Fibroblast of peridontal ligament (primary cell): ENCODE data around the gene SMAD1.
"Not testable (repeated sequence)": the region's sequence is repeated elsewhere in the genome, so short reads cannot be mapped to it uniquely, and the experiment has no call there.

Source experiments
- DNase-seq: peaks from one replicate; pipeline ENCODE4 v3.0.0-alpha.2; 2010; ENCODE audit errors: extremely low read depth

SMAD1 gene

GRCh38 chr4:145528601-145529000, 46.9 kb downstream of the SMAD1 start:
- DNase-seq: no peak

- no peak for DNase-seq
Measured at GRCh38 chr4:145530189-145530588, 48.5 kb downstream of the SMAD1 start.

DNA sequence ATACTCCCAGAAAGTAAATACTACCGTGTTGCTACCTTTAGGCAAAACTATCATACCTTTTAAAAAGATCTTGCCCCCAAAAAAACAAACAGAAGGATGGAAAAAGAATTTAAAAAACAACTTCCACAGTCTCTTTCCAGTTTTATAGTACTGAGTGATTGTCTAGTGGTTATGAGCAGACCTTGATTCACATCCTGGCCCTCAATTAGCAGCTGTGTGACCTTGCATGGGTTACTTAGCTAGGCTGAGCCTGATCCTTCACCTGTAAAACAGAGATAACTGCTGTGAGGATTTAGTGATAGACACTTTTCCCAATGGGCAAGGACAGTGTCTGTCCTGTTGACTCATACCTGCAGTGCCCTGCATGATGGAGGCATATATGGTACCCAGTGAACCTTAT, 49.0 kb downstream of the SMAD1 start:
- DNase-seq: no peak

GRCh38 chr4:145531223-145531622, 49.6 kb downstream of the SMAD1 start:
- DNase-seq: no peak

GRCh38 chr4:145531859-145532258, 50.2 kb downstream of the SMAD1 start:
- no peak for DNase-seq

DNA sequence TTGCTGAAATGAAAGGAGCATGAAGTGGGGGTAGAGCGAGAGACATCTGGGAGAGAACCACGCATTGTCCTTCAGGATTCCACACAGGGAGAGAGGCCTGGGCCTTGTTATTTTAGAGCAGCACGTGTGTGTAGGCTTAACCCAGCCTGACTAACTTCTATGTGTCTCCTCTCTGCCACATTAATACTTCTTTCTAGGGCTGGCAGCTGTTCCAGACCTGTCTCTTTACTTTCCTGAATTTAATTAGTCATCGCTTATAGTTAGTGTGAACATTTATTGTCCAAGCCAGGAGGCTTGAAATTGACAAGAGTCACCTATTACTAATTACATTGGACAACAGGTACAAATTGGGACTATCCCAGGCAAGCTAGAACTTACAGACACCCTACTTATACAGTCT, 51.3 kb downstream of the SMAD1 start:
- no peak for DNase-seq

DNA sequence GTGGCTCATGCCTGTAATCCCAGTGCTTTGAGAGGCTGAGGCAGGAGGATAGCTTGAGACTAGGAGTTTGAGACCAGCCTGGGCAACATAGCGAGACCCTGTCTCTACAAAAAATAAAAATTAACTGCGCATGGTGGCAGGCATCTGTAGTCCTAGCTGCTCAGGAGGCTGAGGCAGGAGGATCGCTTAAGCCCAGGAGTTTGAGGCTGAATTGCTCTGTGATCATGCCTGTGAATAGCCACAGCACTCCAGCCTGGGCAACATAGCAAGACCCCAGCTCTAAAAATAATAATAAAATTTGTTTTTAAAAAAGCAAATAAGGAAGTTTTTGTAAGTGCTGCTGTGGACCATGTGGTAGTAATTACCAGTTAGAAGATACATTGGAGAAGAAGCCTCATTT, 51.8 kb downstream of the SMAD1 start:
- not testable (repeated sequence) for DNase-seq

GRCh38 chr4:145533961-145534360, 52.3 kb downstream of the SMAD1 start:
- no peak for DNase-seq

- no peak for DNase-seq
Measured at GRCh38 chr4:145535202-145535601, 53.5 kb downstream of the SMAD1 start.

DNA sequence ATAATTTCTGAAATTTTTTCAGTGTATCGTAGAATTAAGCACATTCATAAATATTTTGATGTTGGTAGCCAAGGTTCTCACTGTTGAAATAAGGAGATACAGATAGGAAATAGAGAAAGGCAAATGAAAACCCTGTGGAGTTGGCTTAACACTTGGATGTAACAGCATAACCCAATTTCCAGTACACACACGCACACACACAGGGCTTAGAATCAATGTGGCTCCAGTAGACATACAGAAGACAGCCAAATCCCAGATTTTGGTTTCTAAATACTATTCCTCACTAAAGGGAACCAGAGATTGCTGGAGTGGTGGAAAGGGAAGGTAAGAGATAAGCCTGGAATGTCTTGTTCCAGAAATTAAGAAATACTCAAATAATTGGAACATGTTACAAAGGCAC, 54.4 kb downstream of the SMAD1 start:
- DNase-seq: no peak

DNA sequence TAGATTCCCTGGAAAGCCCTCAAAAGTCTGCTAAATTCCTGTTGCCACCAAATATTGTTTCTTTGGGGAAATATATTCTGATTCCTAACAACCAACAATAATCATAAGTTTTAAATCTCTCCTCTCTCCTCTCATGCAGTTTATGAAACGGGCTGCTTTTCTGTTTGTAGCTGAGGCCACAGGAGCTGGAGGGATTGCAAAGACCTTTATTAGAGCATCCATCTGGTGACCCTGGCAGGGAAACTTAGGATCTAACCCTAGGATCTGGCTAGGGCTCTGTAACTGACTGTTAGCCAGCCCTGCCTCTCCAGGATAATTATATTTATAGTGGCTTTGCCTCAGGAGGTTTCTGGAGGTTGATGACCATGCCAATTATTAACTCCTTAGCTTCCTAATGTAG, 56.9 kb downstream of the SMAD1 start:
- DNase-seq: no peak

DNA sequence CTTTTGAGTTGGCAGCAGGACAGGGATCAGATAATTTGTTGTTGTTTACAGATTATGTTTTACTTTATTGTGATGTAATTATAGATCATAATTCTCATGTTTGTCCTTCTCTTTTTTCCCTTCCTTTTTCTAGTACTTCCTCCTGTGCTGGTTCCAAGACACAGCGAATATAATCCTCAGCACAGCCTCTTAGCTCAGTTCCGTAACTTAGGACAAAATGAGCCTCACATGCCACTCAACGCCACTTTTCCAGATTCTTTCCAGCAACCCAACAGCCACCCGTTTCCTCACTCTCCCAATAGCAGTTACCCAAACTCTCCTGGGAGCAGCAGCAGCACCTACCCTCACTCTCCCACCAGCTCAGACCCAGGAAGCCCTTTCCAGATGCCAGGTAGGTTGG, 58.0 kb downstream of the SMAD1 start:
- no peak for DNase-seq

DNA sequence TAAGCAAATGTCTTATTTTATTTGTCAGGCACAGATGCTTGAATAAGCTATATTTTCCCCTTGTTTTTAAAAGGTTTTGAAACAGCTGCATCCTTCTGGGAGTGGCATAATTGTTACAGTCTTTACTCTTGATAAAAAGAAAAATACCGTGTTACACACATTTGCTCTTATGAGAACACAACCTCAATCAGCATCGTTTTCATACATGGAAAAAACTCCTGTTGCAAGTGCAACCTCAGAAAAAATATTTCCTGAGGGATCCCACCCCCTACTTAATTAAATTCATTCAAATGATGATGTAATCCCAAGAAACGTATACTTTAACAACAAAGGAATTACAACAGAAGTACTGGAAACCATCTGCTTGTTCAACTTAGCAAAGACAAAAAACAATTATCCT, 58.6 kb downstream of the SMAD1 start:
- DNase-seq: peak; percentile 33

DNA sequence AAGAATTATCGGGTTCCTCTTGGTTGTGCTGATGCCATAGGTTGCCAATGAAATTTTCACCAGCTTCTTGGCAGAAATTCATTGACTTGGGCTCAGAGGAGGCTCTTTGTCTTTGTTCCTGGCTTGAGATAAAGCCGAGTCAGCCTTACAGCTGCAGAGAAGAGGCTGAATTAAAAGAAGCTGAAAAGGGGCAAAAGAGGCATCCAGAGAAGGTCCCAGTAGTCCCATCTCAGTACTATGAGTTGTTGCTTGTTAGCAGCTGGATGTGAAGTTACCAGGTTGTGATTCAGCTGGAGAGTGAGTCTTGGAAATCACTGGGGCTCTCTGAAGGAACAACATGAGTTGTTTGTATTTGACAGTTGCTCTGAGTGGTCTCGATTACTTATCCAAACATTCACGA, 59.7 kb downstream of the SMAD1 start:
- peak; percentile 15 for DNase-seq

DNA sequence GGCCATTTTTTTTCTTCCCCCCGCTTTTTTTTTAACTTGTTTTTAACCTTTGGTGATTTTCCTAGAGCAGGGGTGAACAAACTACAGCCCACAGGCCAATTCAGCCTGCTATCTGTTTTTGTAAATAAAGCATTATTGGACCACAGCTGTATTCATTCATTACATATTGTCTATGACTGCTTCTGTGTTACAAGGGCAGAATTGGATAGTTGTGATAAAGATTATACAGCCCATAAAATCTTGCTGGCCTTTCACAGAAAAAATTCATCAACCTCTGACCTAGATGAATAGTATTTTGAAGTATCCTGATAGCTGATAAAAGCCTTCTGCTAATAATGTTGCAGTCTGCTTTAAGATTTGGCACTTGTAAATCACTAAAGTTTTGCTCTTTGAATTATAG, 63.4 kb downstream of the SMAD1 start:
- DNase-seq: no peak

DNA sequence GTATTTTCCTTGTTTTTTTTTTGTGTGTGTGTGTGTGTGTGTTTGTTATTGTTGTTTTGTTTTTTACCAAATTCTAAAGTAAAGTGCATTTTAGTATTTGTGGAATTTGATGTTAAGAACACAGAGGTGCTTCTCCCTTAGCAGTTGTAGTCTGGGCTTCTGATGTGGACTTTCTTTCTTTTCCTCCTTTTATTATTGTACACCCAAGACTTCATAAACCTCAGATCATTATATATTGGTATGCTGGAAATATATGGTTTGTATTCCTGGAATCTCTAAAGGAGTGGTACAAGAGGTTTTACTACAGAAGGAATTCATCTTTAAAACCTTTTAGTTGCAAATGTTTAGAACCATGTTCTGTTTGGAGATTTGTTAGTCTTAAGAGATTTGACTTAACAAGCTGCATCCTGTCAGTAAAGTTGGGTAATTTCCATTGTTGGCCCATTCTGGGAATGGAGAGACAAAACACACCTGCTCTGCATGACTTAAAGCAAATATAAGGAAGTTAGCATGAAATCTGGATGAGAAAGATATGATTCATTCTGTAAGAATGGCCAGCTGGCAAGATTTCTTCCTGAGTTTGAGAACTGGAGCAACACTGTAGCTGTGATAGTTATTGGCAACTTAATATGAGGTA, 64.0 kb downstream of the SMAD1 start:
- DNase-seq: peak; percentile 88

- no peak for DNase-seq
Measured at GRCh38 chr4:145546175-145546915, 64.7 kb downstream of the SMAD1 start.

DNA sequence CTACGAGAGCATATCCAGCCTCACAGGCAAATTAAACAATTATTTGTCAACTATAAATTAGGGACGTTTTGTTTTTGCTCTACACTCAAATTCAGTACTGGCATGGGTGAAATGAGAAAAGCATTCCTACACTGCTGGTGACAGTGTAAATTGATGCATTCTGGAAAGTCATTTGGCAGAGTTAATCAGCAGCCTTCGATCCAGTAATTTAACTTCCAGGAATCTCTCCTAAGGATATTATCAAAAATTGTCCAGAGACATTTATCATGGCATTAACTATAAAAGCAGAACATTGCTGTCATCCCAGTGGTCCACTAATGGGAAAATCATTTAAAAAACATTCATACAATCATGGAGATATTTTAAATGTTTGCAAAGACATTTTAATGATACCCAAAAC, 70.0 kb downstream of the SMAD1 start:
- no peak for DNase-seq

GRCh38 chr4:145552181-145552822, 70.6 kb downstream of the SMAD1 start:
- DNase-seq: no peak

DNA sequence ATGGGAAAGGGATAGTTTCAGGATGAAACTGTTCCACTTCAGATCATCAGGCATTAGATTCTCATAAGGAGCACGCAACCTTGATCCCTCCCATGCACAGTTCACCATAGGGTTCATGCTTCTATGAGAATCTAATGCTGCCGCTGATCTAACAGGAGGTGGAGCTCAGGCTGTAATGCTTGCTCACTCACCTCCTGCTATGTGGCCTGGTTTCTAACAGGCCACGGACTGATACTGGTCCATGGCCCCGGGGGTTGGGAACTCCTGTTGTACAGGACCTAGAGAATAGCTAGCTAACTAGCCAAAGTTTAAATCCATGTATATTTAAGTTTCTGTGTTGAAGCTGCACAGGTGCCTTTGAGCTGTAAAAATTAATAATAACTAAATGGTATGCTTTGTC, 71.7 kb downstream of the SMAD1 start:
- DNase-seq: no peak

DNA sequence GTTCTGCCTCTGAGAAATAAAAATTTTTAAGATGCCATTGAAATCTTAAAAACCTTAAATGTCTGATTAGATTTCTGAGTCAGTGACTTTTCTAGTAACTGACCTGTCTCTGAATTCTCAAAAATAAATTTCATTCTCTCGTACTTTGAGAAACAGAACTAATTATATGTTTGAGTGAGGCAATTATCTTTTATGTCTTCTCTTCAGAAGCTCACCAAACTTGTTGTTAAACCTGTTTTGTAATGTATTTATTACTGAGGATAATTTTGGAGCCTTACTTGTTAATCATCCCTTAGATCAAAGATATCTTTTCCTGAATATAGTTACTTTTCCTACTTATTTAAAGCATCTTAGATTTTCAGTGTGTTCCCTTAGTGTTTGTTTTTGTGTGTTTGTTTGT, 73.0 kb downstream of the SMAD1 start:
- DNase-seq: no peak

GRCh38 chr4:145557720-145558119, 76.1 kb downstream of the SMAD1 start:
- DNase-seq: peak; percentile 80

- DNase-seq: no peak
Measured at GRCh38 chr4:145563293-145563985, 81.8 kb downstream of the SMAD1 start.
